ENCODE data around the gene NUB1.

The NUB1 gene

GRCh38 chr7:151392426-151392825 is 50.8 kb downstream of the NUB1 start:
- Histone ChIP-seq H3K9me3 (ENCODE audit: control insufficient read depth, low read length) (no peaks in the 10 kb centered on the region), H3K27ac (ENCODE audit: insufficient read depth, low read depth, low read length, poor library complexity, severe bottlenecking) (no peak overlapping the region), H3K36me3 (ENCODE audit: control insufficient read depth, insufficient read depth, low read length) (no peaks in the 10 kb centered on the region), H3K4me3 (ENCODE audit: insufficient read depth, low read depth, low read length) (no peak overlapping the region), H3K27me3 (ENCODE audit: control insufficient read depth, insufficient read depth, low read length, poor library complexity, severe bottlenecking) (no peaks in the 10 kb centered on the region), H3K4me1 (ENCODE audit: control insufficient read depth, insufficient read depth, low read length) (peaks cover 20% of the 10 kb centered on the region)
- 81 to 85% methylated on average over 13 of the region's 13 CpGs for WGBS, 2 experiments

- no peaks in the 10 kb centered on the region for H3K27me3 ChIP-seq (ENCODE audit: control insufficient read depth, insufficient read depth, low read length, poor library complexity, severe bottlenecking)
- WGBS, 2 experiments = 93% methylated on average over 31 of the region's 31 CpGs
- H3K36me3 ChIP-seq (ENCODE audit: control insufficient read depth, insufficient read depth, low read length) = no peaks in the 10 kb centered on the region
- no peaks in the 10 kb centered on the region for H3K9me3 ChIP-seq (ENCODE audit: control insufficient read depth, low read length)
- H3K4me1 ChIP-seq (ENCODE audit: control insufficient read depth, insufficient read depth, low read length) = peaks cover 20% of the 10 kb centered on the region
- H3K4me3 ChIP-seq (ENCODE audit: insufficient read depth, low read depth, low read length) = no peak overlapping the region
- no peak overlapping the region for H3K27ac ChIP-seq (ENCODE audit: insufficient read depth, low read depth, low read length, poor library complexity, severe bottlenecking)
Observed at GRCh38 chr7:151393031-151393977, 51.7 kb downstream of the NUB1 start.

- Histone ChIP-seq H3K4me3 (ENCODE audit: insufficient read depth, low read depth, low read length) (no peak overlapping the region), H3K36me3 (ENCODE audit: control insufficient read depth, insufficient read depth, low read length) (no peaks in the 10 kb centered on the region), H3K4me1 (ENCODE audit: control insufficient read depth, insufficient read depth, low read length) (peaks cover 20% of the 10 kb centered on the region), H3K9me3 (ENCODE audit: control insufficient read depth, low read length) (no peaks in the 10 kb centered on the region), H3K27me3 (ENCODE audit: control insufficient read depth, insufficient read depth, low read length, poor library complexity, severe bottlenecking) (no peaks in the 10 kb centered on the region), H3K27ac (ENCODE audit: insufficient read depth, low read depth, low read length, poor library complexity, severe bottlenecking) (no peak overlapping the region)
- WGBS, 2 experiments = 93% methylated on average over 35 of the region's 35 CpGs
Observed at GRCh38 chr7:151394076-151395035, 52.7 kb downstream of the NUB1 start.

- Histone ChIP-seq H3K36me3 (ENCODE audit: control insufficient read depth, insufficient read depth, low read length) (no peaks in the 10 kb centered on the region), H3K9me3 (ENCODE audit: control insufficient read depth, low read length) (no peaks in the 10 kb centered on the region), H3K4me3 (ENCODE audit: insufficient read depth, low read depth, low read length) (no peak overlapping the region), H3K27me3 (ENCODE audit: control insufficient read depth, insufficient read depth, low read length, poor library complexity, severe bottlenecking) (no peaks in the 10 kb centered on the region), H3K4me1 (ENCODE audit: control insufficient read depth, insufficient read depth, low read length) (peaks cover 20% of the 10 kb centered on the region), H3K27ac (ENCODE audit: insufficient read depth, low read depth, low read length, poor library complexity, severe bottlenecking) (no peak overlapping the region)
- 64 to 66% methylated on average over 13 of the region's 13 CpGs for WGBS, 2 experiments
Observed at GRCh38 chr7:151395036-151395367, 53.4 kb downstream of the NUB1 start.

- Histone ChIP-seq H3K9me3 (ENCODE audit: control insufficient read depth, low read length) (no peaks in the 10 kb centered on the region), H3K27me3 (ENCODE audit: control insufficient read depth, insufficient read depth, low read length, poor library complexity, severe bottlenecking) (no peaks in the 10 kb centered on the region), H3K36me3 (ENCODE audit: control insufficient read depth, insufficient read depth, low read length) (no peaks in the 10 kb centered on the region), H3K4me1 (ENCODE audit: control insufficient read depth, insufficient read depth, low read length) (peaks cover 20% of the 10 kb centered on the region), H3K27ac (ENCODE audit: insufficient read depth, low read depth, low read length, poor library complexity, severe bottlenecking) (no peak overlapping the region), H3K4me3 (ENCODE audit: insufficient read depth, low read depth, low read length) (no peak overlapping the region)
- 81 to 83% methylated on average over 10 of the region's 10 CpGs for WGBS, 2 experiments
Observed at GRCh38 chr7:151396328-151396970, 54.8 kb downstream of the NUB1 start.

GRCh38 chr7:151397026-151397425 is 55.4 kb downstream of the NUB1 start:
- H3K4me3 ChIP-seq (ENCODE audit: insufficient read depth, low read depth, low read length) = no peak overlapping the region
- H3K36me3 ChIP-seq (ENCODE audit: control insufficient read depth, insufficient read depth, low read length) = no peaks in the 10 kb centered on the region
- 92% methylated on average over 13 of the region's 13 CpGs for WGBS, 2 experiments
- no peak overlapping the region for H3K27ac ChIP-seq (ENCODE audit: insufficient read depth, low read depth, low read length, poor library complexity, severe bottlenecking)
- peaks cover 19% of the 10 kb centered on the region for H3K4me1 ChIP-seq (ENCODE audit: control insufficient read depth, insufficient read depth, low read length)
- no peaks in the 10 kb centered on the region for H3K27me3 ChIP-seq (ENCODE audit: control insufficient read depth, insufficient read depth, low read length, poor library complexity, severe bottlenecking)
- H3K9me3 ChIP-seq (ENCODE audit: control insufficient read depth, low read length) = no peaks in the 10 kb centered on the region

GRCh38 chr7:151398446-151399304 is 57.1 kb downstream of the NUB1 start:
- no peaks in the 10 kb centered on the region for H3K27me3 ChIP-seq (ENCODE audit: control insufficient read depth, insufficient read depth, low read length, poor library complexity, severe bottlenecking)
- 88 to 90% methylated on average over 19 of the region's 19 CpGs for WGBS, 2 experiments
- H3K4me3 ChIP-seq (ENCODE audit: insufficient read depth, low read depth, low read length) = no peak overlapping the region
- H3K4me1 ChIP-seq (ENCODE audit: control insufficient read depth, insufficient read depth, low read length) = peaks cover 9% of the 10 kb centered on the region
- no peaks in the 10 kb centered on the region for H3K9me3 ChIP-seq (ENCODE audit: control insufficient read depth, low read length)
- no peak overlapping the region for H3K27ac ChIP-seq (ENCODE audit: insufficient read depth, low read depth, low read length, poor library complexity, severe bottlenecking)
- no peaks in the 10 kb centered on the region for H3K36me3 ChIP-seq (ENCODE audit: control insufficient read depth, insufficient read depth, low read length)

GRCh38 chr7:151399305-151399601 is 57.6 kb downstream of the NUB1 start:
- Histone ChIP-seq H3K36me3 (ENCODE audit: control insufficient read depth, insufficient read depth, low read length) (no peaks in the 10 kb centered on the region), H3K27me3 (ENCODE audit: control insufficient read depth, insufficient read depth, low read length, poor library complexity, severe bottlenecking) (no peaks in the 10 kb centered on the region), H3K4me1 (ENCODE audit: control insufficient read depth, insufficient read depth, low read length) (peaks cover 9% of the 10 kb centered on the region), H3K27ac (ENCODE audit: insufficient read depth, low read depth, low read length, poor library complexity, severe bottlenecking) (no peak overlapping the region), H3K4me3 (ENCODE audit: insufficient read depth, low read depth, low read length) (no peak overlapping the region), H3K9me3 (ENCODE audit: control insufficient read depth, low read length) (no peaks in the 10 kb centered on the region)
- WGBS, 2 experiments = 91 to 97% methylated on average over 7 of the region's 7 CpGs

- Histone ChIP-seq H3K4me3 (ENCODE audit: insufficient read depth, low read depth, low read length) (no peak overlapping the region), H3K9me3 (ENCODE audit: control insufficient read depth, low read length) (no peaks in the 10 kb centered on the region), H3K4me1 (ENCODE audit: control insufficient read depth, insufficient read depth, low read length) (peaks cover 6% of the 10 kb centered on the region), H3K27me3 (ENCODE audit: control insufficient read depth, insufficient read depth, low read length, poor library complexity, severe bottlenecking) (no peaks in the 10 kb centered on the region), H3K27ac (ENCODE audit: insufficient read depth, low read depth, low read length, poor library complexity, severe bottlenecking) (no peak overlapping the region), H3K36me3 (ENCODE audit: control insufficient read depth, insufficient read depth, low read length) (no peaks in the 10 kb centered on the region)
- WGBS, 2 experiments = 91 to 94% methylated on average over 14 of the region's 14 CpGs
Observed at GRCh38 chr7:151399906-151400305, 58.3 kb downstream of the NUB1 start.
